D341Med (cell line): ENCODE measurements around the gene C20orf96.

Experiments
- DNase-seq: peaks from one replicate; pipeline ENCODE4 v3.0.0; 2012; ENCODE audit warnings: low spot score

C20orf96 gene

GRCh38 chr20:312067-312466 is 21.5 kb upstream of the C20orf96 start:
- no peak for DNase-seq

GRCh38 chr20:311609-312008 is 21.1 kb upstream of the C20orf96 start:
- DNase-seq = no peak

GRCh38 chr20:310645-311044 is 20.1 kb upstream of the C20orf96 start:
- DNase-seq = no peak

GRCh38 chr20:309841-310644 is 19.5 kb upstream of the C20orf96 start:
- DNase-seq = peak; percentile 64

GRCh38 chr20:309306-309840 is 18.8 kb upstream of the C20orf96 start:
- DNase-seq = no peak

GRCh38 chr20:308427-309038 is 18.0 kb upstream of the C20orf96 start:
- no peak for DNase-seq

GRCh38 chr20:305745-306144 is 15.2 kb upstream of the C20orf96 start:
- DNase-seq = no peak

- no peak for DNase-seq
These were observed 11.6 kb upstream of the C20orf96 start for GRCh38 chr20:301886-302848.

GRCh38 chr20:300345-300990 is 9.9 kb upstream of the C20orf96 start:
- DNase-seq = no peak

GRCh38 chr20:298776-299391 is 8.3 kb upstream of the C20orf96 start:
- no peak for DNase-seq

- peak; percentile 50 for DNase-seq
These were observed 7.6 kb upstream of the C20orf96 start for GRCh38 chr20:297925-298775.

- peak; percentile 95 for DNase-seq
These were observed 6.8 kb upstream of the C20orf96 start, which contains the start of gene ZCCHC3 for GRCh38 chr20:297098-297924. ZCCHC3 (plus strand) TSS chr20:297570; CDS start chr20:297587, 17 bp downstream.

GRCh38 chr20:295804-296203 is 5.3 kb upstream of the C20orf96 start:
- DNase-seq = no peak

GRCh38 chr20:294602-295001 is 4.1 kb upstream of the C20orf96 start:
- no peak for DNase-seq

- no peak for DNase-seq
These were observed 862 bp downstream of the C20orf96 start for GRCh38 chr20:289693-290083.

- no peak for DNase-seq
These were observed 1.4 kb downstream of the C20orf96 start for GRCh38 chr20:288956-289692.

GRCh38 chr20:286508-286907 is 4.0 kb downstream of the C20orf96 start:
- no peak for DNase-seq

GRCh38 chr20:284172-284571 is 6.4 kb downstream of the C20orf96 start:
- no peak for DNase-seq
